ENCODE data around the gene MRPS30.
"Not testable (repeated sequence)": the region's sequence is repeated elsewhere in the genome, so short reads cannot be mapped to it uniquely, and the experiment has no call there.

The MRPS30 gene

DNA sequence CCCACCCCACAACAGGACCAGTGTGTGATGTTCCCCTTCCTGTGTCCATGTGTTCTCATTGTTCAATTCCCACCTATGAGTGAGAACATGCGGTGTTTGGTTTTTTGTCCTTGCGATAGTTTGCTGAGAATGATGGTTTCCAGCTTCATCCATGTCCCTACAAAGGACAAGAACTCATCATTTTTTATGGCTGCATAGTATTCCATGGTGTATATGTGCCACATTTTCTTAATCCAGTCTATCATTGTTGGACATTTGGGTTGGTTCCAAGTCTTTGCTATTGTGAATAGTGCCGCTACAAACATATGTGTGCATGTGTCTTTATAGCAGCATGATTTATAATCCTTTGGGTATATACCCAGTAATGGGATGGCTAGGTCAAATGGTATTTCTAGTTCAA lies 15.9 kb downstream of the MRPS30 start:
- DNase-seq = not testable (repeated sequence)

DNA sequence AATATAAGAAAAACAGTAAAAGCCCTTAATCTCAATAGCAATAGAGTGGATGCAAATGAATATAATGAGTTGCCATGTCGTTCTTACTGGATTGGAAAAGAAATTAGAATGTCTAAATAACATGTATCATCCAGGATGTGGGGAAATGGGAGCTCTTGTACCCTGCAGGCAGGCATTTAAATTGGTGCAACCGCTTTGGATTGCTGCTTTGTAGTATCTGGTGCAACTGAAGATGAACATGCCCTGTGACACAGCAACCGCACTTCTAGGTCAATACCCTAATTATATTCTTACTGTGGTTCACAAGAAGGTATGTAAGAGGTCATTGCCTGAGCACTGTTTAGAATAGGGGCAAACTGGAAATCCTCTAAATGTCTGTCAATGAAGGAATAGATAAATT lies 18.9 kb downstream of the MRPS30 start:
- DNase-seq = no peak

DNA sequence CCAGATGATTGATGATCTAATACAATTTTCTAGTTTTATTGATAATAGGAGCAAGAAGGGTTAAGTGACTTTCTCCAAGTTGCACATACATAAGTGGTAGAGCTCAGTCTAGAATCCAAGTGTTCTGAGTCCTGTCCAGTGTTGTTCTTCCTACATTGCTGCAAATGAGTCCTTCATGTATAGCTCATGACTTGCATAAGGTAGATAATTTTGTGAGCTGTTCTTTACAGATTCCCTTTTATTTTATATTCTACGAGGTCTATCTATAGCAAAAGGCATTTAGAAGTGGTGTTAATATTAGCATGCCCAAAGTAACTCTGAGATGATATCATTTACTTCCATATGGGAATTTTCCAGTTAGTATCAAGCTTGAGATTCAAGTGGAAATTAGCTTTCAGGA lies 20.0 kb downstream of the MRPS30 start:
- DNase-seq = no peak

DNA sequence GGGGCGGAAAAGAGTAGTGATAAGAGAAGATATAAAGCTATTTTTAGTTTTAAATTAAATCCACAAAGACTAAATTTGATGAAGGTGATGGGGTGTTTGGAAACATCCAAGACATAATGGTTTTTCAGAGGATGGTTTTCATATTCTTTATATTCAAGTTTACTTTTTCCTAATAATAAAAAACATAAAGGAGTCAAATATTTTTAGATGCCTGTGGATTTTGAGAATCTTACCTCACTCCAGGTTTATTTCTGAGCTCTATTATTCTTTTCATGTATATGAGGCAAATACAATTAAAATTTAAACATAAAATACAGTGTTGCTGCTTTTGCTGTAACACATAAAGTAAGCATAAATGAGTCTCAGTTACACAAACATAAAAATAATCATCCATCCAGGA lies 22.2 kb downstream of the MRPS30 start:
- DNase-seq = no peak

DNA sequence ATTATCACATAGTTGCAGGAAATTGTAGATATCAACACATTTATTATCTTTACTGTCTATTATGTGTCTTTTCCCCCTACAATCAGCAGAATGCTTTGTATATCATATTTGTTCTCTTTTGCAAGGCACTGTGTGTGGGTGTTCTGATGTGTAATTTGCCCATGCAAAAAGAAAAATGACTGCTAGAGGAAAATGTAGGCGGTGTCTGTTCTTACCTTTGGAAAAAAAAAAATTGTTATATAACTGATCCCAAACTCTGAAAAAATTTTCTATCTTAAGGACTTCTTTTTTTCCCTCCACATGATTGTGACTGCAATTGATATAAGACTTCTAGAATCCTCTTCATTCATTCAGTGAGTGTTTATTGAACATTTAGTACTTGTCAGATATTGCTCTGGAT lies 24.5 kb downstream of the MRPS30 start:
- DNase-seq = no peak

DNA sequence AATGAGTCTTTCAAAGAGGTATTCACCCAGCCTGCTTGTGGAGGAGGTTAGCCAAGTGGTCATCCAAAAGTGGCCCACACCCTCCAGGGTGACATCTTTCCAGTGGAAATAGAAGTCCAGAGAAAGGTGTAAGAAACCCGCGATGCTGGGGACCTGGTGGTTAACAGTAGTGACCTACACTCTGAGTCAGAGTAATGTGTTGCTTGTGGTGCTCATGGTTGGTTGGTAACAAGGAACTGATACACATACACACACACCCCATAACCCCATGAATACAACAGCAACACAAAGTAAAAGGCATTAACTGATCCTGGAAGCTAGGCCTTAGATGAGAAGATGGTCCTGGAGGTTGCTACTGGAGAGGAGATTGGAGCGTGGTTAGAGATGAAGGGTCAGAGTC lies 26.9 kb downstream of the MRPS30 start:
- no peak for DNase-seq

DNA sequence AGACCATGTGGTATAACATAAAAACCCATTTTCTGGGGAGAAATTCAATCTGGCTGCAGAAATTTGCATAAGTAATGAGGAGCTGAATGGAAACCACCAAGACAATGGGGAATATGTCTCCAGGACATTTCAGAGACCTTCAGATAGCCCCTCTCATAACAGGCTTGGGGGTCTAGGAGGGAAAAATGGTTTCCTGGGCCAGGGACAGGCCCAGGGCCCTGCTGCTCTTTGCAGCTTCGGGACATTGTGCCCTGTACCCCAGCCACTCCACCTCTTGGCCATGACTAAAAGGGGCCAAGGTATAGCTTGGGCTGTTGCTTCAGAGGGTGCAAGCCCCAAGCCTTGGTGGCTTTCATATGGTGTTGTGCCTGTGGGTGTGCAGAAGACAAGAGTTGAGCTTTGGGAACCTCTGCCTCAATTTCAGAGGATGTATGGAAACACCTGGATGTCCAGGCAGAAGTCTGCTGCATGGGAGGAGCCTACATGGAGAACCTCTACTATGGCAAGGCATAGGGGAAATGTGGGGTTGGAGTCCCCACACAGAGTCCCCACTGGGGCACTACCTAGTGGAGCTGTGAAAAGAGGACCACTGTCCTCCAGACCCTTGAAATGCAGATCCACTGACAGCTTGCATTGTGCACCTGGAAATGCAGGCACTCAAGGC lies 30.4 kb downstream of the MRPS30 start:
- no peak for DNase-seq

DNA sequence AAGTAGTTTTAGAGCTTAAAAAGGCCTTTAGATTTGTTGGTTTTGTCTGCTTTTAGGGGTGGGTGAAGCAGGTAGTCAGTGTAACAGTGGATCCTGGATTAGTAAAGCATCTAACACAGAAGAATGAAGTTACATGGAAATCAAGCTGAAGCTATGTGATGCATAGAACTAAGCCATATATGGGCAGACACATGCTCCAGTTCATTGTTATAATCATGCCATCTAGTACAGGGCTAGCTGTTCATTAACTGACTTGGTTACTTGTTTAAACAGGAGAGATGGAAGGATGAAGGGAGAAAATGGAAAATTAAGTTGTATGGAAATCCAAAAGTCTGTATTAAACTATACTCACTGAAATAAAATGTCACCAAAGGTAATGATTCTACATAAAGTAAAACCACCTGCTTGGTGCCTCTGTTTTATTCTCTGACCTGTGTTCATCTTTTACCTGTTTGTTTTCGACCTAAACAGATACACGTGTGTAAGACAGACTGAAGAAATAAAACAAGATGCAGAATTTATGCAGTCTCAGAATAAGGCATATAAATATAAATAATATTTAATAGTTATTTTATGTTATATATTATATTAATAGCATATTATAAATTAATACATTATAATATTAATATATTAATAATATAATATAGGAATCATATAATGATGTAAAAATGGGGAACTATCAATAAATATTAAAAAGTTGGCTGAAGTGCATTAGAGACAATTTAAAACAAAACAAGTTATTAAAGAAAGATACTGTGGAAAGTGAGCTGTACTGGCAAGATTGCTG lies 33.9 kb downstream of the MRPS30 start:
- peak; percentile 28 for DNase-seq

DNA sequence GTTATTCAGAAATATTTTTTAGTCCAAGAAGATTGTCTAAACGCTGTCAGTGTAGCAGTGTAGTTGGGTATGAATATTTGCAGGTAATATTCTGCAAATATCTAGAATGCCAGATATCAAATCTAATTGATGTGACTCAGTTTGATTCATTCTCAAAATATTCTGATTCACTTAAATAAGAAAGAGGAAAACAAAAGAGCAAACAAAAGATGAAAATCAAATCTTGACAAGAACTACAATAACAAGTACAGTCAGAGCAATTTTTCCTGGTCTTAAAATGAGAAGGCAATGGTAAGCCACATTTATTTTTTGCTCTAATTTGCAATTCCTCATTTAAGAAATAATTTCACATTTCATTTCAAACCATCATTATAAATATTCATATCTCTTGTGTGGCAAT lies 36.0 kb downstream of the MRPS30 start:
- no peak for DNase-seq

DNA sequence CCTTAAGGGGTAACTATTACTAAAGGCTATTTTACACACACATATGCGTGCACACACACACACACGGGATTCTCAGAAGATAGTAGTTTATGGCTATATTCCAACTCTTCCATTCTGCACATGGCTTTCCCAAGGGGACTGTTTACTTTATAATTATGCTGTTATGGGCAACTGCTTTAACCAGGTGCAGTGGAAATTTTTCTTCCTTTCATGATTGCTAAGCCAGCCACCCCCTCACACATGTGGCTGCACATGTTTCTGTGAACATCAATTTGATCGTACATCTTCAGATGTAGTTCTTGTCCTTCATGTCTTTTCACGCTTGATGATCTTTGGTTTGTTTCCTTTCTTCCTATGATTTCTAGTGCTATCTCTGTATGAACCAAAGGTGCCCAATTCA lies 37.0 kb downstream of the MRPS30 start:
- DNase-seq = peak; percentile 99

DNA sequence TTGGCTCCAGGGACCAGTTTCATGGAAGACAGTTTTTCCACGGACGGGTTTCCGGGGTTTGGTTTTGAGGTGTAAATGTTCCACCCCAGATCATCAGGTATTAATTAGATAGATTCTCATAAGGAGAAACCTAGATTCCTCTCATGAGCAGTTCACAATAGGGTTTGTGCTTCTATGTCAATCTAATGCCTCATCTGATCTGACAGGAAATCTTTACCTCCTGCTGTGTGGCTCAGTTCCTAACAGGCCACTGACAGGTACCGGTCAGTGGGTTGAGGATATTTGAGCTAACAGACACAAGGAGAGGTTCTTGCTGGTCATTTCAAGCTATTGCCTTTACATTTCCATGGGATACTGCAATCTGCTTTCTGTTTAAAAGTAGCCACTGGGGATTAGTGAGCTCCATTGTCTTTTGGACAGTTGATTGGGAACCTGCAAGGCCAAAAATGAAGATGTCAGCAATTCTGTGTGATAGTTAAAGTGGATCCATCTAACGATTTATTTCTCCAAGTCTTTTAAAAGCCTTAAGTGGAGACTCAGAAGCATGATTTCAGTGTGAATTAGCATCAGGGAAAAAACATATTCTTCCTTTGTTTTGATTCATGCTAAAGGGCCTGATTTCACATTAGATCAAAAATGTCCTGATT lies 38.6 kb downstream of the MRPS30 start:
- DNase-seq = no peak

DNA sequence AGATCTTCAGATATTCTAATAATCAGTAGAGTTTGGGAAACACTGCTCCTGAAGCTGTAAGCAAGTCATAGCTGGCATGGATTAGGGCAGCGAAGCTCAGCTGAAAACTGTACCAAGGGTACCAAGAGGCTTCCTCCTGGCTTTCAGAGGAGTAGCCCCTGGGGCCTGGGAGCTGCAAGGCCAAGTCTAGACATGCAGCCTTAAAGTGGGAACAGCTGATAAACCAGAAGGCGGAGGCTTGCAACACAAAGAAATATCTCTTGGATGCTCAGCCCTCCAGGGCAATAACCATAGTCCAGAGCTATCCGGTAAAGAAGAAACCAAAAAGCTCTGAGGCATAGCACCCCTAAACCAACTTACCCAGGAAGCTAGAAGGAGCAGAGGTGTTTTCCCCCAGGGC lies 51.5 kb downstream of the MRPS30 start:
- DNase-seq = no peak

DNA sequence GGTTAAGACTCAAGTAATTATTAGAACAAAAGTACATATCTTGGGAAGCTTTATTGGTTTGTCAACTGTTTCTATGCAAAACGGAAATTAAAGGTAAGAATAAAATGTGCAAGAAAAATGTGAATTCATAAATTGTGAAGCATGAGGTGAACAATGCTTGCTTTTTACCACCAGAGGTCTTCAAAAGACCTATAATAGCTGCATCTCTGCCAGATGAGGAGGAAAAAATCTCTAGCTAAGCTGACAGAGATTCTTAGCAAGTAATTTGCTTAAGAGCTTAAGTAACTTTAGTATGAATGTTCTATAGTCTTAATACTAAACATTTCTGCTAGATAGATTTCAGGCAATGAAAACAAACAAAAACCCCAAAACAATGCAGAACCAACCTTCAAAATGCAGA lies 54.1 kb downstream of the MRPS30 start:
- no peak for DNase-seq
